Astrocyte (in vitro differentiated cells and primary cell): ENCODE data around the gene MRPS9. TPM values are rescaled to one million over a fixed set of nuclear protein-coding genes. Genes with fewer than 3 reads are reported as not detected.
A peak's percentile ranks its signal among the peaks of the same experiment; 100 is the strongest.

ENCODE experiments used
- DNase-seq: peaks from one replicate; pipeline ENCODE4 v3.0.0-alpha.2; 2010; ENCODE audit warnings: low read depth
- FAIRE-seq: peaks from 2 replicates; lab custom pipeline; 2011; peaks lifted over from hg19 to GRCh38; lab: Jason Lieb, UNC
- H2AFZ ChIP-seq: 2 replicates; pipeline ENCODE4 v1.6.0; 2012; ENCODE audit warnings: low read depth, low read length, inconsistent platforms
- H3K27ac ChIP-seq: 2 replicates; pipeline ENCODE4 v1.5.1; 2011; ENCODE audit warnings: low read depth, low read length, inconsistent platforms
- H3K27me3 ChIP-seq: 2 replicates; pipeline ENCODE4 v1.6.0; 2011; ENCODE audit warnings: low read length, inconsistent platforms; ENCODE audit not compliant: insufficient read depth
- H3K36me3 ChIP-seq: 2 replicates; pipeline ENCODE4 v1.5.1; 2011; ENCODE audit warnings: low read length, inconsistent platforms; ENCODE audit not compliant: insufficient read depth
- H3K4me1 ChIP-seq: 2 replicates; pipeline ENCODE4 v1.5.1; 2011; ENCODE audit warnings: low read length, inconsistent platforms; ENCODE audit not compliant: insufficient read depth
- H3K4me2 ChIP-seq: 2 replicates; pipeline ENCODE4 v1.6.0; 2012; ENCODE audit warnings: low read length, inconsistent platforms
- H3K4me3 ChIP-seq: 2 replicates; pipeline ENCODE4 v1.5.1; 2011; ENCODE audit warnings: low read depth, mild to moderate bottlenecking, low read length, inconsistent platforms; ENCODE audit not compliant: insufficient read depth
- H3K79me2 ChIP-seq: 2 replicates; pipeline ENCODE4 v1.6.0; 2012; ENCODE audit warnings: mild to moderate bottlenecking, low read length, inconsistent platforms; ENCODE audit not compliant: insufficient read depth
- H3K9ac ChIP-seq: 2 replicates; pipeline ENCODE4 v1.6.0; 2012; ENCODE audit warnings: mild to moderate bottlenecking, low read length, inconsistent platforms
- H3K9me3 ChIP-seq: 2 replicates; pipeline ENCODE4 v1.5.1; 2012; ENCODE audit warnings: low read depth, mild to moderate bottlenecking, low read length, inconsistent platforms; ENCODE audit not compliant: insufficient read depth
- H4K20me1 ChIP-seq: 2 replicates; pipeline ENCODE4 v1.6.0; 2012; ENCODE audit warnings: low read length, inconsistent platforms; ENCODE audit not compliant: insufficient read depth
- H3K27ac Mint-ChIP-seq: one replicate; pipeline ENCODE4 v1.8.0; 2021; ENCODE audit warnings: mild to moderate bottlenecking, mixed read lengths; ENCODE audit not compliant: unreplicated experiment
- H3K27me3 Mint-ChIP-seq: one replicate; pipeline ENCODE4 v1.8.0; 2021; ENCODE audit warnings: low read depth, mixed read lengths; ENCODE audit not compliant: unreplicated experiment
- H3K36me3 Mint-ChIP-seq: one replicate; pipeline ENCODE4 v1.8.0; 2021; ENCODE audit warnings: low read depth, mixed read lengths; ENCODE audit not compliant: unreplicated experiment
- H3K4me1 Mint-ChIP-seq: one replicate; pipeline ENCODE4 v1.8.0; 2021; ENCODE audit warnings: low read depth, mixed read lengths; ENCODE audit not compliant: unreplicated experiment
- H3K4me3 Mint-ChIP-seq: one replicate; pipeline ENCODE4 v1.8.0; 2021; ENCODE audit warnings: mild to moderate bottlenecking, moderate library complexity, mixed read lengths; ENCODE audit not compliant: unreplicated experiment
- H3K9me3 Mint-ChIP-seq: one replicate; pipeline ENCODE4 v1.8.0; 2021; ENCODE audit warnings: mild to moderate bottlenecking, mixed read lengths; ENCODE audit not compliant: unreplicated experiment
- EZH2 ChIP-seq: IDR thresholded peaks from 2 replicates; pipeline ENCODE4 v1.6.1; 2012; ENCODE audit warnings: mild to moderate bottlenecking, low read length, inconsistent platforms; ENCODE audit not compliant: insufficient read depth
- total RNA-seq: library from RNA; stranded (reverse); gene quantifications from 2 replicates; pipeline ENCODE4 v1.2.1, GENCODE V29; 2021
- TF ChIP-seq, protein P1 (sequence below): IDR thresholded peaks from 2 replicates; pipeline ENCODE4 v1.5.1; 2011; ENCODE audit warnings: low read depth, mild to moderate bottlenecking, inconsistent platforms, low read length, moderate library complexity; ENCODE audit not compliant: insufficient read depth

The MRPS9 gene
- total RNA-seq, 1 donor from 2014 or later = 32.3 TPM

DNA sequence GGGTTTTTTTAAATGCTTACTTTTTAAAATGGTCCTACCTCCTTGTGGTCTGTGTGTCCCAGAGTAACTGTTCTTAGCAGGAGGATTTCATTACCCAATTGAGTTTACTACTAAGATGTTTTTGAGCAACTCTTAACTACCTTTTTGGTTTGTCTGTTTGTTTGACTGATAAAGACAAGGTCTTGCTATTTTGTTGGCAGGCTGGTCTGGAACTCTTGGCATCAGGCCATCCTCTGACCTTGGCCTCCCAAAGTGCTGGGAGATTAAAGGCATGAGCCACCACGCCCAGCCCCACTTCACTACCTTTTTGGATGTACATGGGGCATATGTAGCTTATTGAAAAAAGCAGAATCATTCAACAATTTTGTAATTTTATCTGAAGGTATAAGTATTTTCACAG is 14.9 kb downstream of the MRPS9 start:
- H3K79me2 ChIP-seq = peaks cover 13% of the 10 kb centered on the region
- DNase-seq (no peak), FAIRE-seq (no peak)
- H3K4me2 ChIP-seq = no peak overlapping the region
- H3K4me3 Mint-ChIP-seq = no peak overlapping the region
- no peak overlapping the region for H2AFZ ChIP-seq
- no peak for TF ChIP-seq EZH2
- no peak overlapping the region for H3K9ac ChIP-seq
- no peak overlapping the region for H3K27ac ChIP-seq
- H3K9me3 ChIP-seq = no peaks in the 10 kb centered on the region
- no peaks in the 10 kb centered on the region for H3K27me3 ChIP-seq
- no peaks in the 10 kb centered on the region for H3K4me1 ChIP-seq
- no peaks in the 10 kb centered on the region for H3K27me3 Mint-ChIP-seq
- H3K36me3 ChIP-seq = peaks cover 3% of the 10 kb centered on the region
- H3K4me3 ChIP-seq = no peak overlapping the region
- no peak overlapping the region for H3K27ac Mint-ChIP-seq
- H3K36me3 Mint-ChIP-seq = peaks cover 2% of the 10 kb centered on the region
- peaks cover 2% of the 10 kb centered on the region for H3K9me3 Mint-ChIP-seq
- H4K20me1 ChIP-seq = peaks cover 3% of the 10 kb centered on the region
- peaks cover 7% of the 10 kb centered on the region for H3K4me1 Mint-ChIP-seq

DNA sequence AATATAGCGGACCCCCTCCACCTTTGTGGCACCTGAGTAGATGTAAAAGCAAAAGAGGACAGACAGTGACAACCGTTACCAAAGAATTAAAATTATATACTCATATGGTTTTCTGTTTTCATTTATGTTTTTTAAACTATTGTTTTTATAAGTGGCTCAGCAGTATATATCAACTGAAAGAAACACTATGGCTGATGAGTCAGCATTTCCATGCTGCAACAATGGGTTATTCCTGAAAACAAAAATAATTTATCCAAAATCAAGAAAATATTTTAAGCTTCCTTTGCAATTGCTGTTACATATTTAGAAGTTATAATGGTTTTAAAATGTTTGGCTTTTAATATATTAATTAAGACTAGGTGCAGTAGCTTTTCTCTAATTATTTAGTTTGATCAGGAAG is 17.7 kb downstream of the MRPS9 start:
- Histone ChIP-seq H3K9me3 (no peaks in the 10 kb centered on the region), H3K4me1 (no peaks in the 10 kb centered on the region), H4K20me1 (peaks cover 3% of the 10 kb centered on the region), H3K27me3 (no peaks in the 10 kb centered on the region), H3K79me2 (peaks cover 13% of the 10 kb centered on the region), H3K36me3 (no peaks in the 10 kb centered on the region), H2AFZ (no peak overlapping the region), H3K9ac (no peak overlapping the region), H3K4me2 (no peak overlapping the region), H3K4me3 (no peak overlapping the region), H3K27ac (no peak overlapping the region)
- Mint-ChIP-seq H3K27me3 (no peaks in the 10 kb centered on the region), H3K36me3 (no peaks in the 10 kb centered on the region), H3K4me3 (no peak overlapping the region), H3K9me3 (peaks cover 2% of the 10 kb centered on the region), H3K4me1 (peaks cover 7% of the 10 kb centered on the region), H3K27ac (peak overlapping the region; percentile 53)
- FAIRE-seq = no peak
- no peak for DNase-seq
- TF ChIP-seq EZH2 = no peak
- TF ChIP-seq, protein P1, sequence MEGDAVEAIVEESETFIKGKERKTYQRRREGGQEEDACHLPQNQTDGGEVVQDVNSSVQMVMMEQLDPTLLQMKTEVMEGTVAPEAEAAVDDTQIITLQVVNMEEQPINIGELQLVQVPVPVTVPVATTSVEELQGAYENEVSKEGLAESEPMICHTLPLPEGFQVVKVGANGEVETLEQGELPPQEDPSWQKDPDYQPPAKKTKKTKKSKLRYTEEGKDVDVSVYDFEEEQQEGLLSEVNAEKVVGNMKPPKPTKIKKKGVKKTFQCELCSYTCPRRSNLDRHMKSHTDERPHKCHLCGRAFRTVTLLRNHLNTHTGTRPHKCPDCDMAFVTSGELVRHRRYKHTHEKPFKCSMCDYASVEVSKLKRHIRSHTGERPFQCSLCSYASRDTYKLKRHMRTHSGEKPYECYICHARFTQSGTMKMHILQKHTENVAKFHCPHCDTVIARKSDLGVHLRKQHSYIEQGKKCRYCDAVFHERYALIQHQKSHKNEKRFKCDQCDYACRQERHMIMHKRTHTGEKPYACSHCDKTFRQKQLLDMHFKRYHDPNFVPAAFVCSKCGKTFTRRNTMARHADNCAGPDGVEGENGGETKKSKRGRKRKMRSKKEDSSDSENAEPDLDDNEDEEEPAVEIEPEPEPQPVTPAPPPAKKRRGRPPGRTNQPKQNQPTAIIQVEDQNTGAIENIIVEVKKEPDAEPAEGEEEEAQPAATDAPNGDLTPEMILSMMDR = no peak

DNA sequence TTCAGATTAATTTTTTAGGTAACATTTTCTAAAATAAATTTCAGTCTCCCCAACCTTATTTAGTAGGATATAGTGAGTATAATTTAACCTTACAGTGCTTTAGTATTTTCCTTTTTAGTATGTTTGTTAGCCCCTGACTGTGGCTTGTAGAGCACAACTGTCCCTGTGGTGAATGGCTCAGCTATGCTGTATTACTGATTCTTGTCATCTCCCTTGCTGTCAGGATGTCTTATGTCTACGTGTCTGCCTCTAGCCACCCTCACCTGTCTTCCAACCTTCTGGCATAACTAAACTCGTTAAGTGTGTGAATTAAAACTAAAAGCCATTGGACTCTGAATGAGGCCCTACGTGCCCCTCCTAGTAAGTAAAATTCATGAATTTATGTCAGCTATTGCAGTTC is 18.4 kb downstream of the MRPS9 start:
- no peaks in the 10 kb centered on the region for H3K4me1 ChIP-seq
- peak overlapping the region; percentile 23 for H3K27ac Mint-ChIP-seq
- peaks cover 13% of the 10 kb centered on the region for H3K79me2 ChIP-seq
- no peaks in the 10 kb centered on the region for H3K27me3 ChIP-seq
- H3K9me3 ChIP-seq = no peaks in the 10 kb centered on the region
- TF ChIP-seq EZH2 = no peak
- TF ChIP-seq, protein P1 = no peak
- H4K20me1 ChIP-seq = peaks cover 4% of the 10 kb centered on the region
- H3K9me3 Mint-ChIP-seq = no peaks in the 10 kb centered on the region
- no peak overlapping the region for H3K4me3 Mint-ChIP-seq
- no peak overlapping the region for H3K4me3 ChIP-seq
- no peaks in the 10 kb centered on the region for H3K36me3 Mint-ChIP-seq
- FAIRE-seq (no peak), DNase-seq (no peak)
- no peak overlapping the region for H3K4me2 ChIP-seq
- H2AFZ ChIP-seq = no peak overlapping the region
- H3K27me3 Mint-ChIP-seq = no peaks in the 10 kb centered on the region
- no peaks in the 10 kb centered on the region for H3K36me3 ChIP-seq
- no peak overlapping the region for H3K9ac ChIP-seq
- H3K27ac ChIP-seq = no peak overlapping the region
- peaks cover 9% of the 10 kb centered on the region for H3K4me1 Mint-ChIP-seq
